HG03432 (cell line): ENCODE results near the gene HNRNPUL2.

ENCODE experiments used
- ATAC-seq: cut with Tn5 transposase; IDR thresholded peaks from one replicate; pipeline ENCODE4 v1.9.1; 2021; ENCODE audit warnings: mild to moderate bottlenecking, moderate library complexity; ENCODE audit not compliant: unreplicated experiment

Gene HNRNPUL2

GRCh38 chr11:62727872-62728170 is 564 bp upstream of the HNRNPUL2 start:
- peak; percentile 57 for ATAC-seq

- no peak for ATAC-seq
Observed at GRCh38 chr11:62726915-62727164, 417 bp downstream of the HNRNPUL2 start.

GRCh38 chr11:62726156-62726914 is 922 bp downstream of the HNRNPUL2 start:
- peak; percentile 1 for ATAC-seq

- ATAC-seq = no peak
Observed at GRCh38 chr11:62725646-62726045, 1.6 kb downstream of the HNRNPUL2 start.

- ATAC-seq = no peak
Observed at GRCh38 chr11:62724171-62724570, 3.1 kb downstream of the HNRNPUL2 start.

- no peak for ATAC-seq
Observed at GRCh38 chr11:62721994-62722393, 5.3 kb downstream of the HNRNPUL2 start.

GRCh38 chr11:62719302-62719978 is 7.8 kb downstream of the HNRNPUL2 start:
- ATAC-seq = no peak

GRCh38 chr11:62716816-62717215 is 10.4 kb downstream of the HNRNPUL2 start:
- no peak for ATAC-seq

GRCh38 chr11:62716206-62716605 is 11.1 kb downstream of the HNRNPUL2 start:
- ATAC-seq = no peak

- ATAC-seq = no peak
Observed at GRCh38 chr11:62715150-62716130, 11.8 kb downstream of the HNRNPUL2 start.

GRCh38 chr11:62713343-62713742 is 13.9 kb downstream of the HNRNPUL2 start:
- no peak for ATAC-seq

- ATAC-seq = no peak
Observed at GRCh38 chr11:62712861-62713260, 14.4 kb downstream of the HNRNPUL2 start.

GRCh38 chr11:62712276-62712812 is 14.9 kb downstream of the HNRNPUL2 start:
- no peak for ATAC-seq

- ATAC-seq = no peak
Observed at GRCh38 chr11:62710001-62710345, 17.3 kb downstream of the HNRNPUL2 start.

- ATAC-seq = peak; percentile 66
Observed at GRCh38 chr11:62709247-62710000, 17.8 kb downstream of the HNRNPUL2 start.

GRCh38 chr11:62708793-62709192 is 18.5 kb downstream of the HNRNPUL2 start:
- ATAC-seq = no peak

GRCh38 chr11:62708392-62708791 is 18.9 kb downstream of the HNRNPUL2 start:
- no peak for ATAC-seq

- no peak for ATAC-seq
Observed at GRCh38 chr11:62707277-62707861, 19.9 kb downstream of the HNRNPUL2 start, which contains the start of the genes BSCL2 and GNG3. Gene BSCL2 (minus strand): TSS chr11:62707424. CDS start chr11:62707195, 229 bp downstream. Gene GNG3 (plus strand): TSS chr11:62707676. CDS start chr11:62708296, 620 bp downstream.

- no peak for ATAC-seq
Observed at GRCh38 chr11:62706850-62707247, 20.4 kb downstream of the HNRNPUL2 start.
